T-cell (primary cell): ENCODE results near the gene GIGYF2. TPM values are rescaled to one million over a fixed set of nuclear protein-coding genes. Genes with fewer than 3 reads are reported as not detected.

Source experiments
- ATAC-seq, 4 experiments: fragments of 200-7000 bp in 3 of 4; fragments of 150-1000 bp in 1 of 4; cut with Tn5 transposase; replicated peaks in 1 of 4; 1 replicate in 3 of 4; 2 replicates in 1 of 4; pipeline ENCODE4 v1.10.0; 2021; ENCODE audit warnings: moderate library complexity in 3 of 4, mild to moderate bottlenecking in 2 of 4, moderate number of reproducible peaks in 1 of 4
- CTCF ChIA-PET, 2 donors: fragments of 300-600 bp; sonication (Branson Sonifier 250); formaldehyde crosslinking; loops; one replicate each; lab custom pipeline; 2022; ENCODE audit warnings: antibody characterized with exemption in 2 of 2; lab: Charles Lee
- POLR2A ChIA-PET, 2 donors: fragments of 300-600 bp; sonication (Branson Sonifier 250); formaldehyde crosslinking; loops; one replicate each; lab custom pipeline; 2022; ENCODE audit warnings: antibody characterized with exemption in 2 of 2; lab: Charles Lee
- DNase-seq, 35 experiments: peaks; one replicate each; pipeline versions ENCODE4 v3.0.0 to v3.0.0-alpha.2; 2013 to 2023
- H3K27ac ChIP-seq: one replicate; pipeline ENCODE4 v1.5.1; 2013; ENCODE audit warnings: low read length
- H3K27me3 ChIP-seq, 2 experiments: replicated peaks in 1 of 2; 1 replicate in 1 of 2; 2 replicates in 1 of 2; pipeline versions ENCODE4 v1.6.1 to v1.7.0; 2013; ENCODE audit warnings: low read length in 1 of 2, mixed read lengths in 1 of 2; ENCODE audit not compliant: control insufficient read depth in 2 of 2, insufficient read depth in 2 of 2; ENCODE audit errors: extremely low read depth in 1 of 2
- H3K36me3 ChIP-seq, 2 donors: 1 replicate in 1 of 2; 2 replicates in 1 of 2; pipeline versions ENCODE4 v1.6.1 to v1.7.0; 2013; ENCODE audit warnings: low read length in 1 of 2; ENCODE audit not compliant: control insufficient read depth in 2 of 2, insufficient read depth in 1 of 2; ENCODE audit errors: extremely low read depth in 1 of 2
- H3K4me1 ChIP-seq, 2 experiments: 1 replicate in 1 of 2; 2 replicates in 1 of 2; pipeline versions ENCODE4 v1.6.1 to v1.7.0; 2013; ENCODE audit warnings: low read length in 2 of 2, mixed read lengths in 1 of 2; ENCODE audit not compliant: insufficient read depth in 2 of 2, control insufficient read depth in 1 of 2; ENCODE audit errors: extremely low read depth in 1 of 2
- H3K4me3 ChIP-seq, 2 donors: 1 replicate in 1 of 2; 2 replicates in 1 of 2; pipeline versions ENCODE4 v1.5.1 to v1.7.0; 2013; ENCODE audit warnings: mild to moderate bottlenecking in 2 of 2, low read length in 1 of 2, moderate library complexity in 1 of 2; ENCODE audit not compliant: control insufficient read depth in 1 of 2; ENCODE audit errors: extremely low read depth in 1 of 2
- H3K9me3 ChIP-seq: 2 replicates; pipeline ENCODE4 v1.7.0; 2013
- H3K27ac Mint-ChIP-seq, 2 donors: one replicate each; pipeline ENCODE4 v1.8.0; 2020 to 2021; ENCODE audit warnings: mild to moderate bottlenecking in 2 of 2, mixed read lengths in 2 of 2
- H3K27me3 Mint-ChIP-seq, 2 donors: one replicate each; pipeline ENCODE4 v1.8.0; 2021 to 2022; ENCODE audit warnings: mixed read lengths in 2 of 2
- H3K36me3 Mint-ChIP-seq: one replicate; pipeline ENCODE4 v1.8.0; 2021; ENCODE audit warnings: mixed read lengths
- H3K4me1 Mint-ChIP-seq, 3 donors: one replicate each; pipeline ENCODE4 v1.8.0; 2020 to 2022; ENCODE audit warnings: mixed read lengths in 3 of 3, mild to moderate bottlenecking in 1 of 3
- H3K4me3 Mint-ChIP-seq, 3 donors: one replicate each; pipeline ENCODE4 v1.8.0; 2020 to 2022; ENCODE audit warnings: mild to moderate bottlenecking in 3 of 3, mixed read lengths in 3 of 3, moderate library complexity in 3 of 3
- H3K9me3 Mint-ChIP-seq, 3 donors: one replicate each; pipeline ENCODE4 v1.8.0; 2020 to 2022; ENCODE audit warnings: mixed read lengths in 3 of 3
- WGBS: methylation state at CpG from one replicate; pipeline ENCODE4 v1.1.5; 2013; ENCODE audit warnings: missing lambda C conversion rate; ENCODE audit not compliant: insufficient coverage; 5-methylcytosine and 5-hydroxymethylcytosine counted together
- total RNA-seq, 35 experiments: library from RNA in 6 of 35; stranded (reverse) in 6 of 35; fragments of 120-200 nt in 1 of 35; gene quantifications; one replicate each; pipeline versions ENCODE4 v1.2.1 to v1.2.4 and lab custom pipeline; 2013 to 2026

The GIGYF2 gene
- total RNA-seq, 5 donors from 2014 or later (not counting 1 experiment from before 2014, with no cell fraction given) = 57.8 to 76.8 (median 68.7) TPM

- DNase-seq (no peak), ATAC-seq (no peak)
- WGBS = 80% methylated on average over 7 of the region's 17 CpGs
- CTCF ChIA-PET = no interaction called here
- Histone ChIP-seq H3K9me3 (no peaks in the 10 kb centered on the region), H3K27me3 (peaks cover 0 to 15% of the 10 kb centered on the region in 2 experiments), H3K36me3 (no peaks in the 10 kb centered on the region), H3K4me1 (peaks cover 0 to 5% of the 10 kb centered on the region in 2 experiments), H3K27ac (no peak overlapping the region), H3K4me3 (no peak overlapping the region)
- H3K36me3 Mint-ChIP-seq = no peaks in the 10 kb centered on the region
- H3K4me3 Mint-ChIP-seq = no peak overlapping the region
- H3K27ac Mint-ChIP-seq = no peak overlapping the region
- H3K4me1 Mint-ChIP-seq = peaks cover 0 to 2% (median 0%) of the 10 kb centered on the region in 3 donors
- peaks cover 6 to 8% of the 10 kb centered on the region in 2 donors for H3K27me3 Mint-ChIP-seq
- no peaks in the 10 kb centered on the region for H3K9me3 Mint-ChIP-seq
- POLR2A ChIA-PET = no interaction called here
Measured at GRCh38 chr2:232880764-232881351, 183.7 kb downstream of the GIGYF2 start.

GRCh38 chr2:232882085-232882484 is 185.0 kb downstream of the GIGYF2 start:
- Mint-ChIP-seq H3K4me3 (no peak overlapping the region), H3K4me1 (peaks cover 0 to 2% (median 0%) of the 10 kb centered on the region in 3 donors), H3K27ac (no peak overlapping the region), H3K27me3 (peaks cover 6 to 8% of the 10 kb centered on the region in 2 donors), H3K36me3 (no peaks in the 10 kb centered on the region), H3K9me3 (no peaks in the 10 kb centered on the region)
- Histone ChIP-seq H3K36me3 (no peaks in the 10 kb centered on the region), H3K4me1 (peaks cover 0 to under 1% of the 10 kb centered on the region in 2 experiments), H3K4me3 (no peak overlapping the region), H3K27me3 (peaks cover 0 to 14% of the 10 kb centered on the region in 2 experiments), H3K27ac (no peak overlapping the region), H3K9me3 (no peaks in the 10 kb centered on the region)
- ATAC-seq (no peak), DNase-seq (no peak)
- ChIA-PET CTCF (no interaction called here), POLR2A (no interaction called here)
- WGBS = 94% methylated on average over 17 of the region's 17 CpGs

- no peak overlapping the region for H3K27ac Mint-ChIP-seq
Measured at GRCh38 chr2:232882505-232883115, 185.5 kb downstream of the GIGYF2 start.

GRCh38 chr2:232883116-232883721 is 186.1 kb downstream of the GIGYF2 start:
- no peak for DNase-seq
- no peaks in the 10 kb centered on the region for H3K36me3 ChIP-seq
- peaks cover 0 to under 1% of the 10 kb centered on the region in 2 donors for H3K27me3 Mint-ChIP-seq
- WGBS = 93% methylated on average over 25 of the region's 29 CpGs
- no peak for ATAC-seq
- ChIA-PET CTCF (no interaction called here), POLR2A (interaction anchor here in 1 of 2 donors (0.5 kb wide), 1 partner anchor 13 kb away, joined by 3 read pairs; no protein-coding TSS in a partner anchor)
- H3K27ac ChIP-seq = no peak overlapping the region
- no peak overlapping the region for H3K27ac Mint-ChIP-seq
- no peaks in the 10 kb centered on the region for H3K36me3 Mint-ChIP-seq
- H3K4me3 ChIP-seq = no peak overlapping the region
- no peaks in the 10 kb centered on the region for H3K9me3 ChIP-seq
- H3K4me3 Mint-ChIP-seq = no peak overlapping the region
- no peaks in the 10 kb centered on the region for H3K9me3 Mint-ChIP-seq
- H3K4me1 Mint-ChIP-seq = no peaks in the 10 kb centered on the region
- no peaks in the 10 kb centered on the region for H3K4me1 ChIP-seq
- H3K27me3 ChIP-seq = peaks cover 0 to 7% of the 10 kb centered on the region in 2 experiments

More at GRCh38 chr2:232882505-232883115, 185.5 kb downstream of the GIGYF2 start:
- no peak overlapping the region for H3K27ac ChIP-seq
- CTCF ChIA-PET = no interaction called here
- whole genome bisulfite sequencing = 83% methylated on average over 12 of the region's 20 CpGs
- ATAC-seq = no peak
- H3K4me1 ChIP-seq = no peaks in the 10 kb centered on the region
- H3K36me3 Mint-ChIP-seq = no peaks in the 10 kb centered on the region
- POLR2A ChIA-PET = interaction anchor here in 1 of 2 donors (0.5 kb wide), 1 partner anchor 13 kb away, joined by 3 read pairs; no protein-coding TSS in a partner anchor
- H3K9me3 Mint-ChIP-seq = no peaks in the 10 kb centered on the region
- DNase-seq = no peak
- no peaks in the 10 kb centered on the region for H3K9me3 ChIP-seq
- H3K4me3 Mint-ChIP-seq = no peak overlapping the region
- peaks cover 4 to 6% of the 10 kb centered on the region in 2 donors for H3K27me3 Mint-ChIP-seq
- H3K36me3 ChIP-seq = no peaks in the 10 kb centered on the region
- no peak overlapping the region for H3K4me3 ChIP-seq
- no peaks in the 10 kb centered on the region for H3K4me1 Mint-ChIP-seq
- peaks cover 0 to 11% of the 10 kb centered on the region in 2 experiments for H3K27me3 ChIP-seq

GRCh38 chr2:232884001-232884421 is 186.9 kb downstream of the GIGYF2 start:
- Mint-ChIP-seq H3K36me3 (no peaks in the 10 kb centered on the region), H3K27ac (no peak overlapping the region), H3K4me3 (no peak overlapping the region), H3K27me3 (no peaks in the 10 kb centered on the region), H3K4me1 (no peaks in the 10 kb centered on the region), H3K9me3 (no peaks in the 10 kb centered on the region)
- no peaks in the 10 kb centered on the region for H3K4me1 ChIP-seq
- DNase-seq = no peak
- no peak overlapping the region for H3K4me3 ChIP-seq
- no peaks in the 10 kb centered on the region for H3K9me3 ChIP-seq
- ATAC-seq = no peak
- 86% methylated on average over 11 of the region's 11 CpGs for WGBS
- CTCF ChIA-PET = no interaction called here
- H3K27me3 ChIP-seq = peaks cover 0 to 7% of the 10 kb centered on the region in 2 experiments
- no peaks in the 10 kb centered on the region for H3K36me3 ChIP-seq
- POLR2A ChIA-PET = interaction anchor here in 1 of 2 donors (0.5 kb wide), 1 partner anchor 197 kb away, joined by 7 read pairs; no protein-coding TSS in a partner anchor
- no peak overlapping the region for H3K27ac ChIP-seq

- DNase-seq = no peak
- Histone ChIP-seq H3K27me3 (peaks cover 0 to 9% of the 10 kb centered on the region in 2 experiments), H3K36me3 (no peaks in the 10 kb centered on the region), H3K9me3 (no peaks in the 10 kb centered on the region), H3K4me1 (no peaks in the 10 kb centered on the region), H3K4me3 (no peak overlapping the region), H3K27ac (no peak overlapping the region)
- WGBS = 91% methylated on average over 20 of the region's 27 CpGs
- Mint-ChIP-seq H3K4me1 (no peaks in the 10 kb centered on the region), H3K4me3 (no peak overlapping the region), H3K36me3 (no peaks in the 10 kb centered on the region), H3K27me3 (no peaks in the 10 kb centered on the region), H3K27ac (no peak overlapping the region), H3K9me3 (no peaks in the 10 kb centered on the region)
- ChIA-PET CTCF (no interaction called here), POLR2A (interaction anchor here in 1 of 2 donors (0.5 kb wide), 1 partner anchor 198 kb away, joined by 7 read pairs; no protein-coding TSS in a partner anchor)
- ATAC-seq = no peak
Measured at GRCh38 chr2:232884549-232885263, 187.6 kb downstream of the GIGYF2 start.
